GM12891 (cell line): ENCODE measurements around the gene GAB1.

Experiments used
- DNase-seq: peaks from one replicate; pipeline ENCODE4 v3.0.0; 2011; ENCODE audit warnings: low spot score; ENCODE audit not compliant: insufficient read length
- FAIRE-seq: peaks from 2 replicates; lab custom pipeline; 2011; peaks lifted over from hg19 to GRCh38; lab: Jason Lieb, UNC
- PAX5 ChIP-seq: IDR thresholded peaks from 2 replicates; pipeline ENCODE4 v1.6.1; 2011; ENCODE audit warnings: low read length, moderate library complexity, mild to moderate bottlenecking; ENCODE audit not compliant: insufficient read depth, severe bottlenecking
- POLR2A ChIP-seq: IDR thresholded peaks from 2 replicates; pipeline ENCODE4 v1.6.1; 2011; ENCODE audit warnings: low read depth, low read length, control low read depth
- POLR2AphosphoS5 ChIP-seq: IDR thresholded peaks from 2 replicates; pipeline ENCODE4 v1.6.1; 2011; ENCODE audit warnings: low read depth, low read length, control low read depth
- POU2F2 ChIP-seq: IDR thresholded peaks from 2 replicates; pipeline ENCODE4 v1.6.1; 2011; ENCODE audit warnings: low read depth, mild to moderate bottlenecking, control low read depth, low read length, moderate library complexity
- SPI1 ChIP-seq: IDR thresholded peaks from 2 replicates; pipeline ENCODE4 v1.6.1; 2011; ENCODE audit warnings: low read depth, low read length, control low read depth
- TAF1 ChIP-seq: IDR thresholded peaks from 2 replicates; pipeline ENCODE4 v1.6.1; 2011; ENCODE audit warnings: low read depth, low read length, control low read depth

GAB1 gene

DNA sequence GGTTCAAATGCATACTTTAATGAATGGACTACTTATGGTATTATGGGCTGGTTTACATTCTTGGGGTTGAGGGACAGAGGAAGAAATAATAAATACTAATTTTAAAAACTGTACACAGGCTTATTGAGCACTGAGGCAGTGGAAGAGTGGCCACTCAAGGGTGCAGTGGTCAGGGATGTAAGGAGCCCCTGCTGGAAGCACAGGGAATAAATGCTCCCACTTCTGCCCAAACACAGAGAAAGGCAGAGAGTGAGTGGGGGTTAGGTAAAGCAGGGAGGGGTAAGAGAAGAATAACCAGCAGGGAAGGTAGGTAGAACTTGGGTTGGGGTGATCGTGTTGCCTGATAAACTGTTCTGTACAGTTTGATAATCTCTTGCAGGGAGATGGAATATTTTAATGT lies 60.0 kb downstream of the GAB1 start:
- FAIRE-seq: no peak
- DNase-seq: no peak
- TF ChIP-seq POLR2A (no peak), POLR2AphosphoS5 (no peak), TAF1 (no peak), PAX5 (no peak), SPI1 (no peak), POU2F2 (no peak)

DNA sequence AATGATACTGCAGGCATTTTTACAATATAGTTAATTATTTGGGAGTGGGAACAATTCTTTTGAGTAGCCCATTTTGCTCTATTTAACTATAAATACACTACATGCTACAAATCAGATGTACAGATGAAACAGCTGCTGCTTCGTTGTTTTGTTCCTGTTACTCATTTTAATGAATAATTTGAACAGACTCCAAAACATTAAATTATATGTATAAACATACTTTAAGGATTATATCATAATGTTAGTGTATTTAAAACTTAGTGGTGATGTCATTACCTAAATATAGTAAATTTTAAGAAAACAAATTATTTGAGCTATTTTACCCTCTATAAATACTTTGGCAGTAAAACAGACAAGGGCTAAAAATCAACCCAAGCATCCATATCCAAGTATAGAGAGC lies 60.7 kb downstream of the GAB1 start:
- FAIRE-seq (no peak), DNase-seq (no peak)
- TF ChIP-seq POU2F2 (no peak), TAF1 (no peak), SPI1 (no peak), PAX5 (no peak), POLR2AphosphoS5 (no peak), POLR2A (no peak)

DNA sequence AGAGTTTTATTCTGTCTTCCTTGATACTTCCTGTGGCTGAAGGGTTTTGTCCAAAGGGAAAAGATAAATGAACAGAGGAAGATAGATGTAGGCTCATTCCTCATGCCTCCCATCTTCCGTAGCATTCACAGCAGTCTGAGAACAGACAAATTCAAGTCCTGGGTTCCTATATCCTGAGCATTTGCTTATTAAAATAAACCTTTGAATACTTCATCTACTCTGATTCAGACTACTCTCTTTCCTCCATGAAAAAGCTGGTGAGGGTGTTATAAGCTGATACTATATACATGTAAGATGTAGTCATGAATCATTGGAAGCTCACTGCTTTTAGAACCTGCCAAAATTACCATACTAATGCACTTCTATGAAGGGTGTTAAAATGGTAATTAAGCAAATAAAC lies 61.2 kb downstream of the GAB1 start:
- TF ChIP-seq POLR2AphosphoS5: no peak
- TF ChIP-seq TAF1: no peak
- no peak for FAIRE-seq
- no peak for DNase-seq

DNA sequence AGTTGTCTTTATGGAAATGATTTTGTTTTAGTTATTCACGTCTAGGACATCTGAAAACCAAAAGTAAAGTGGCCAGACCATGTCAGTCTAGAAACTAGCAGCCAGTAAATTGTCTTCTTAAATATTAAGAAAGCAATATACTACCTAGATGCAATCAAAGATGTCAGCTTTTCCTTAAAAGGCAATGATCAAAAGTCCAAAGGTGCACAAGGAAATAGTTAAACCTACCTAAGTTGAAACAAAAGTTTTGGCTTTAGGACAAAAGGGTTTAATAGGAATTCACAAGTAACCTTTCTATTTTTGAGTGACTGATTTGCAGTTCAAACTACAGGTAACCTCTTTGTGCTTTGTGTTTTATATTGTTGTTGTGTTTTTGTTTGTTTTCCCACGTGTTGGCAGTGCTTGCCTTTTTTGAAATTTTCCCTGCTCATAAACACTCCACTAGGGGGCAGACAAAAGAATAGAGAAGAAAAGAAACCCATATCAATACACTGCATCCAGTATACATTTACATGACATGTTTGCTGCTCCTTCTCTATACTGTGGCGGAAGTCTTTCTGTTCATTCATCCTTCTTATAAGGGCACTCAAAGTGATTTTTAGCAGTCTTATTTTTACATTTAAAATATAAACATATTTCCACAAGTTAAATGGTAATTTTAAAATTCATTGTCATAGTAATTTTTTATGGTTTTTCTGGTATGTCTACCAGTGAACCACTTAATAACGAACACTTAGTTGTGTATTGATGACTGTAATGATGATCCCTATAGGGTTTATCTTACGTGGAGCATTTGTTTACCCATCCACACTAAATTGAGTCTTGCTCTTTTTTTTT lies 62.7 kb downstream of the GAB1 start:
- FAIRE-seq (peak; percentile 78), DNase-seq (no peak)
- no peak for TF ChIP-seq POLR2AphosphoS5
- TF ChIP-seq POLR2A: no peak
- no peak for TF ChIP-seq TAF1
- TF ChIP-seq POU2F2: no peak
- TF ChIP-seq SPI1: no peak
- no peak for TF ChIP-seq PAX5

DNA sequence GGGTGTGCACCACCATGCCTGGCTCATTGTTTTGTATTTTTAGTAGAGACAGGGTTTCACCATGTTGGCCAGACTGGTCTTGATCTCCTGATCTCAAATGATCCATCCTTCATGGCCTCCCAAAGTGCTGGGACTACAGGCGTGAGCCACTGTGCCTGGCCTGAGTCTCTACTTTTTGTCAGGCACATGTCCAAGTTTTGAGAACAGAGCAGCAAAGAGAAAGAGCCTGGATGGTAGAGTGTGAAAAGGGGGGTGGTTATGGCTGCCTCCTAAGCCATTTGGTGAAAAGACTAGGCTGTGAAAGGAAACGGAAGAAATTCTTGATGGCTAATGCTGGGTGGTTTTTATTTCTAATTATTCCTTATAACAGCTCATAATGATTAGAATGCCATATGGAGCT lies 63.4 kb downstream of the GAB1 start:
- no peak for DNase-seq
- TF ChIP-seq PAX5: no peak
- no peak for FAIRE-seq

DNA sequence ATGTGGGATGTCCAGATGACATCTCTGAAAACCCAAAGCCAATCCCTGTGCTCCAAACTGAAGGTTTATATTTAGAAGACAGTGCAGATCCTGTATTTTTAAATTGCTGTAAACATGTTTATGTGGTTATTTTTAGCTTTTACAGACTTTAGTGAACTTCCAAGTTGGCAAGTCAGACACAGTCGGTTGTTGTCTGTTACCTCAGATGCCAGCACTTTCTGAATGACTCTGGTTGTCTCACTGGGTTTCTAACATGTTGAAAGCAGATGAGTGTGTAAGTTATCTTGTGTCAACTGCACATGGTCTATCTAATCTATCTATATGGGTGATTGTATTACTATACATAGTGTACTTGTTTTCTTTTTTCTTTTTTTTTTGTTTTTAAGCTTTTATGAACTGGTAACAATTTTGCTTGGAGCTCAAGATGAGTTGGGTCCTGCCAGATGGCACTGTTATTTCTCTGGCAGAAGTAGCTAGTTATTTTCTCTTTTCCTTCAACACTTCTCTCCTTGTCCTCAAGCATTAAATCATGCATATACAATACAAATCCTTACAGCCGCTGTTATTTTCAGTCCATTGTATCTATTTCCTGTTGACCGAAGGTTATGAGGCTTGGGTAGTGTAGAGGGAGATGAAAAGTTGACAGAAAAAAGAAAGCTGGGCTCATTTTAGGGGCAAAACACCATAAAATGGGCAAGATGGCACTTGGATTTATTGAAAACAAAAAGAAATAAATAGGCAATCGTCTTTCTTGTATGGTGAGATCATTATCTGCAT lies 66.3 kb downstream of the GAB1 start:
- FAIRE-seq (no peak), DNase-seq (no peak)
- TF ChIP-seq PAX5 (no peak), POLR2AphosphoS5 (no peak), SPI1 (no peak), TAF1 (no peak), POU2F2 (no peak), POLR2A (no peak)

DNA sequence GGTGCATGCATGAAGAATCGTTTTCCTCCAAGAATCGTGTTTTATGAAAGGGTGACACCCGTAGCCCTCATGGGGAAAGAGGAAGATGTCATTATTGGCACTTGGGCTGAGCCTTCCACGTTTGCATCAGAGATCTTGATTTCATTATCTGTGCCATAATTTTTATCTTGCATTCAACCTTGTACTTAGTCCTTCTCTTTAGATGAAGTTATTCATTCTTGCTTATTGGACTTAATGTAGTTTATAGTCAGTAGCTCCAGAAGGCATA lies 66.8 kb downstream of the GAB1 start:
- DNase-seq (no peak), FAIRE-seq (peak; percentile 52)
- TF ChIP-seq POLR2AphosphoS5 (no peak), POLR2A (no peak), PAX5 (no peak), TAF1 (no peak), POU2F2 (no peak), SPI1 (no peak)

DNA sequence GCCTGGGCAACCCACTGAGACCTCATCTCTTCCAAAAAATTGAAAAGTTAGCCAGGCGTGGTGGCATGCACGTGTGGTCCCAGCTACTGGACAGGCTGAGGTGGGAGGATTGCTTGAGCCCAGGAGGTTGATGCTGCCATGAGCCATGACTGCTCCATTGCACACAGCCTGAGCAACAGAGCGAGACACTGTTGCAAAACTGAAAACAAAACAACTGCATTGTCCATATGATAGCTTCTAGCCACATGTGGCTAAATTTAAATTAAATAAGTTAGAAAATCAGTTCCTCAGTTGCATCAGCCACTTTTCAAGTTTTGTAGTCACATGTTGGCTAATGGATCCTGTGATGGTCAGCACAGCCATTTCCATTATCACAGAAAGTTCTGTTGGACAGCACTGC lies 67.9 kb downstream of the GAB1 start:
- no peak for DNase-seq
- peak; percentile 97 for FAIRE-seq
- TF ChIP-seq TAF1 (no peak), POU2F2 (no peak), POLR2A (no peak), POLR2AphosphoS5 (no peak), PAX5 (peak; percentile 89), SPI1 (peak; percentile 40)

DNA sequence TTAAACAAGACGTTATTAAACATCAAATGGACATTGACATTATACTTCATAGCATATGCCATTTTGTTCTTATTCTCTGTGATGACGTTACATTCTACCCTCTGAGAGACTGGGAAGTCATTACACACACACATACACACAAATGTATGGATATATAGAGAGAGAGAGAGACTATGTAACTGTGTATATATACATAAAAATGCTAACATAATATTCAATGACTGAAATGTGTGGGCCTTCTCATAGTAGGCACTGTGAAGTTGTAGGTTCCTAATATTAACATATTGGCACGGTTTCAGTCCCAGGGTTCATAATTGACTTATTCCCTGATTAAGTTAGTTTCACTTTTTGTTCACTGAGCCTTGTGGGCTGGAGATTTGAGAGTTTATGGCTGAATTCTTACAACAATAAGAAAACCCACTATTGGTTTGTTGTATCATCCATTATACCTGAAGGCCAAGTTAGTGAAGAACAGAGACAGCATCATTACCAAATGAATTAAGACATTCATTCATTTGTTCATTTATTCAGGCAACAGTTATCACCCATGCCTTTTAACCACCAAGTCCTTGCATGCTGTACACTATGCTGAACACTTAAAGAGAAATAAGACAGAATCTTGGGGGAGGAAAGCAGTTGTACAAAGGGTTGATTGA lies 68.5 kb downstream of the GAB1 start:
- no peak for TF ChIP-seq POLR2A
- TF ChIP-seq POLR2AphosphoS5: no peak
- TF ChIP-seq TAF1: no peak
- no peak for TF ChIP-seq PAX5
- TF ChIP-seq POU2F2: no peak
- TF ChIP-seq SPI1: no peak
- FAIRE-seq (peak; percentile 69), DNase-seq (no peak)

DNA sequence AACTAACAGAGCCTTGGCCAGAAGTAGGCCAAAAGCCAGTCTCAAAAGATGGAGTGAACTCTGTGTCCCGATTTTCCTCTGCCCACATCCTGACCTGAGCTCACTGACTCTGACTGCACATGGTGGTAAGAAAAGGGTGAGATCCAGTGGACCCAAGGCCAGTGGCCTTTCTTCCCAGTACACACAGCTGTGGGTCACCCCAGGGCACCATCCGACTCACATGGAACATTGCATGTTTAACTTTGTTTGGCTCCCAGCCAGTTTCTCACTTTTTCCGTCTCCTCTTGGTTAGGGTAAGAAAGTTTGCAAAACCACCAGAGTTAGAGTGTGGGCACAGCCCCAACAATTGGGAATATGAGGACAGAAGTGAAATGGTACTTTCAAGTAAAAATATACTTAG lies 69.8 kb downstream of the GAB1 start:
- no peak for TF ChIP-seq POU2F2
- DNase-seq: no peak
- peak; percentile 40 for FAIRE-seq
